Ovary (tissue), 3 donors: ENCODE measurements around the gene SEC24D.

Source experiments
- CTCF ChIP-seq, 3 donors: fragments of 450-650 bp in 2 of 3; fragments of 200-600 bp in 1 of 3; IDR thresholded peaks; one replicate each; pipeline versions ENCODE4 v1.5.1 to v1.8.0; 2016 to 2022; ENCODE audit warnings: antibody characterized with exemption in 3 of 3, mild to moderate bottlenecking in 1 of 3
- EP300 ChIP-seq: sonication (generic); formaldehyde crosslinking; IDR thresholded peaks from one replicate; pipeline ENCODE4 v1.6.1; 2017; ENCODE audit warnings: antibody characterized with exemption
- donor health status: DM: no; HTN: no; CAD: no.

GRCh38 chr4:118839221-118839927 lies 3.4 kb upstream of the SEC24D start:
- TF ChIP-seq EP300 = no peak
- TF ChIP-seq CTCF (IDR thresholded peaks at IDR 0.05) = no peak
